KOPT-K1 (cell line): Measurements from ENCODE around the gene CBX4.
A peak's percentile ranks its signal among the peaks of the same experiment; 100 is the strongest.

Experiments used
- H3K27ac ChIP-seq: fragments of 200-600 bp; sonication (generic); 2 replicates; pipeline ENCODE4 v1.5.1; 2016; ENCODE audit warnings: antibody characterized with exemption, mild to moderate bottlenecking, low read depth, low read length; ENCODE audit not compliant: poor library complexity, severe bottlenecking
- H3K36me3 ChIP-seq: fragments of 200-600 bp; sonication (generic); 2 replicates; pipeline ENCODE4 v1.5.1; 2017; ENCODE audit warnings: antibody characterized with exemption, mild to moderate bottlenecking, low read length, moderate library complexity; ENCODE audit not compliant: insufficient read depth
- H3K9me3 ChIP-seq: fragments of 200-600 bp; sonication (generic); 2 replicates; pipeline ENCODE4 v1.5.1; 2017; ENCODE audit warnings: antibody characterized with exemption, low read length, mild to moderate bottlenecking; ENCODE audit not compliant: insufficient read depth, poor library complexity, severe bottlenecking

Gene CBX4

DNA sequence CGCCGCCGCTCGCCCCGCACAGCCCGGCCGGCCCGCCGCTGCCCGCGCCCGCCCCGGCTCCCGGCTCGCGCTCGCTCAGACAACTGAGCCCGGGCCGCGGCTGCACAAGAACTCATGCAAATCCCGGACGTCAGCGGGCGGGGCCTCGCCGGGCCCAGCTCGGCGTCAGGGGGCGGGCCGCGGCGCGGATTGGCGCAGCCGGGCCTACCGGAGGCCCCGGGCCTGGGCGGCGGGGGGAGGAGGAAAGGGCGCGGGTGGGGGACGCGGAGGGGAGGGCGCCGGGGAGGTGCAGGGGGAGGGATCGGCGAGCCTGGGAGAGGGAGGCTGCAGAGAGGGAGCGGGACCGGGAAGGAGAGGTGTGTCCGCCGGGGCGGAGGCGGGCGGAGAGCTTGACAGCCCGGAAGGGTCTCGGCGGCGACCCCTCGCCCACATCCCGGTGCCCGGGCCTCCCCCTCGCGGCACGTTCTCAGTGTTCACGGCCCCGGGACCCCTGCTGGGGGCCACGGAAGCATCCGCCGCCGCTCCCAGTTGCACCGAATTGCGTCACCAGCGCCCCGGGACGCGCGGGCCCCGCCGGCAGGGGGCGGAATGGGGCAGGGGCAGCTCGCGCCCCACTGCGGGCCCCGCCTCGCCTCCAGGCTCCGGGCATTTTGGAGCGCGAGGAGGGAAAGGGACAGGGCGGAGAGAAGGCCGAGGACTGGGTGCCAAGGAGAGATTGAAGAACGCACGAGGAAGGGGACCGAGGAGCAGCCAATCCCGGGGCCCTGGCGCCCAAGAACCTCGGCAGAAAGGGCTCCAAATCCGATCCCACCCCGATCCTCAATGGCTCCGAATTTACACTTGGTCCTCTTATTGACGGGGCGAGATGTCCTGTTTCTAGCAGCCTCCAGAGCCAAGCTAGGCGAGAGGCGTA is at the start of gene CBX4:
Gene CBX4, minus strand, starts transcription at position 85 of the 913 bp plus-strand sequence. CDS start 189 bp downstream, outside the sequence.
- Histone ChIP-seq H3K27ac (peak within 1 kb of the TSS; percentile 76), H3K36me3 (peaks cover 19% of the 10 kb centered on the region), H3K9me3 (peaks cover 14% of the 10 kb centered on the region)

DNA sequence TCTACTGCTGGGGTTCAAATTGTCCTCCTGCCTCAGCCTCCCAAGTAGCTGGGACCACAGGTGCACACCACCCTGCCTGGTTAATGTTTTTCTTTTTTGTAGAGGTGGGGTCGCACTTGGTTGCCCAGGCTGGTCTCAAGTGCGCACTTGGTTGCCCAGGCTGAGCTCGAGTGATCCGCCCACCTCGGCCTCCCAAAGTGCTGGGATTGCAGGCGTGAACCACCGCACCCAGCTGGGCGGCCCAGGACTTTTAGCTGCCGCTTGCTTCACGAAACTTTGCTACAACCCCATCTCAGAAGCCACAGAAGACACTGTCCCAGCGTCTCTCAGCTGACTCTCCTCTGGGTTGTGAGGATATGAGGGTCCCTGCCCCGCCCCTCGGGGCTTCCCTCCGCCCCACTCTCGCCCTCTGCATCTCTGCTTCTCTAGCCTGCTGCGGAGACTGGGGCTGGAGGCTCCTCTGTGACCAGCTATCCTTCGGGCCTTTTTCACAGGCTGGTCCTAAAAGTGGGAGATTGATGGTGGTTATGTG is 48.8 kb upstream of the CBX4 start:
- Histone ChIP-seq H3K36me3 (no peaks in the 10 kb centered on the region), H3K27ac (no peak overlapping the region), H3K9me3 (no peaks in the 10 kb centered on the region)

DNA sequence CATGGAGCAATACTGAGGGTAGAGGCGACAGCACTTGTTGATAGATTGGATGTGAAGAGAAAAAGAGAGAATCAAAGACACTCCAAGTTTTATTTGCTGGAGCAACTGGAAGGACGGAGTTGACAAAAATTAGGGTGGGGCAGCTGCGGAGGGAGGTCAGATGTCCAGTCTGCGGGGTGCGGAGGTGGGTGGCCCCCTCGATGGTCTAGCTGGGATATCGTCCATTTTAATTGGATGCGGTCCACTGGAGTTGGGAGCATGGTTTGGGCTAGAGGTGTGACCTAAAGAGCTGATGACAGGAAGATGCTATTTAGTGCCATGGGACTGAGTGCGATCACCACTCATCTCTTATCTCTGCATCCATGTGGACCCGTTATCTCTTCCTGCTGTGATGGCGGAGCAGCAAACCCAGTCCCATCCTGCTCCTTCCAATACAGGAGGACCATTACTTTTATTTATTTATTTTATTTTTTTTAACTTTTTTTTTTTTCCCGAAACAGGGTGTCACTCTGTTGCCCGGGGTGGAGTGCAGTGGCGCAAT is 48.3 kb upstream of the CBX4 start:
- H3K9me3 ChIP-seq, result no peaks in the 10 kb centered on the region
- no peaks in the 10 kb centered on the region for H3K36me3 ChIP-seq
- no peak overlapping the region for H3K27ac ChIP-seq

DNA sequence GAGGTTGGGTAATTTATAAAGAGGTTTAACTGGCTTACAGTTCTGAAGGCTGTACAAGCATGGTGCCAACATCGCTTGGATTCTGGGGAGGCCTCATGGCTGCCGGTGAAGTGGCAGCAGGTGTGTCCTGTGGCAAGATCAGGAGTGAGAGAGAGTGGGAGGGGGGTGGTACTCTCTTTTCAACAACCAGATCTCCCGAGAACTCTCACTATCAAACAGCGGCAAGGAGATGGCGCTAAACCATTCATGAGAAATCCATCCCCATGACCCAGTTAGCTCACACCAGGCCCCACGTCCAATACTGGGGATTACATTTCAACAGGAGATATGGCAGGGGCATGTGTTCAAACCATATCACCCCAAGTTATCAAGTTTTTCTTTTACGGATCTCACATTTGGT is 44.0 kb upstream of the CBX4 start:
- Histone ChIP-seq H3K9me3 (no peaks in the 10 kb centered on the region), H3K27ac (no peak overlapping the region), H3K36me3 (no peaks in the 10 kb centered on the region)

GRCh38 chr17:79878329-79878947 is 39.2 kb upstream of the CBX4 start:
- Histone ChIP-seq H3K9me3 (no peaks in the 10 kb centered on the region), H3K36me3 (no peaks in the 10 kb centered on the region), H3K27ac (no peak overlapping the region)

GRCh38 chr17:79877041-79877440 is 37.8 kb upstream of the CBX4 start:
- Histone ChIP-seq H3K27ac (no peak overlapping the region), H3K36me3 (no peaks in the 10 kb centered on the region), H3K9me3 (no peaks in the 10 kb centered on the region)

GRCh38 chr17:79875511-79875910 is 36.3 kb upstream of the CBX4 start:
- no peak overlapping the region for H3K27ac ChIP-seq
- no peaks in the 10 kb centered on the region for H3K36me3 ChIP-seq
- H3K9me3 ChIP-seq, result no peaks in the 10 kb centered on the region

GRCh38 chr17:79874329-79874981 is 35.2 kb upstream of the CBX4 start:
- Histone ChIP-seq H3K36me3 (no peaks in the 10 kb centered on the region), H3K27ac (no peak overlapping the region), H3K9me3 (no peaks in the 10 kb centered on the region)

GRCh38 chr17:79873583-79873982 is 34.3 kb upstream of the CBX4 start:
- Histone ChIP-seq H3K9me3 (no peaks in the 10 kb centered on the region), H3K27ac (no peak overlapping the region), H3K36me3 (no peaks in the 10 kb centered on the region)

GRCh38 chr17:79872762-79873161 is 33.5 kb upstream of the CBX4 start:
- H3K27ac ChIP-seq, result no peak overlapping the region
- no peaks in the 10 kb centered on the region for H3K9me3 ChIP-seq
- no peaks in the 10 kb centered on the region for H3K36me3 ChIP-seq

- no peaks in the 10 kb centered on the region for H3K36me3 ChIP-seq
- H3K27ac ChIP-seq, result no peak overlapping the region
- H3K9me3 ChIP-seq, result no peaks in the 10 kb centered on the region
Measured at GRCh38 chr17:79871131-79871530, 31.9 kb upstream of the CBX4 start.

- H3K27ac ChIP-seq, result no peak overlapping the region
- no peaks in the 10 kb centered on the region for H3K36me3 ChIP-seq
- no peaks in the 10 kb centered on the region for H3K9me3 ChIP-seq
Measured at GRCh38 chr17:79870540-79870939, 31.3 kb upstream of the CBX4 start.

GRCh38 chr17:79866791-79867518 is 27.7 kb upstream of the CBX4 start:
- no peaks in the 10 kb centered on the region for H3K36me3 ChIP-seq
- no peaks in the 10 kb centered on the region for H3K9me3 ChIP-seq
- H3K27ac ChIP-seq, result no peak overlapping the region

GRCh38 chr17:79865351-79866210 is 26.3 kb upstream of the CBX4 start:
- no peaks in the 10 kb centered on the region for H3K36me3 ChIP-seq
- no peaks in the 10 kb centered on the region for H3K9me3 ChIP-seq
- no peak overlapping the region for H3K27ac ChIP-seq
